ENCODE data around the gene ODAD3. TPM values are rescaled to one million over a fixed set of nuclear protein-coding genes. Genes with fewer than 3 reads are reported as not detected.

Gene ODAD3
- total RNA-seq, 1 donor from 2014 or later = 2.6 TPM

- Mint-ChIP-seq H3K27me3 (ENCODE audit: unreplicated experiment) (peaks cover 24% of the 10 kb centered on the region), H3K27ac (ENCODE audit: unreplicated experiment) (peak overlapping the region; percentile 98), H3K9me3 (ENCODE audit: unreplicated experiment) (peaks cover 30% of the 10 kb centered on the region), H3K4me3 (ENCODE audit: unreplicated experiment) (peak overlapping the region; percentile 68), H3K4me1 (ENCODE audit: low read depth, unreplicated experiment) (peaks cover 24% of the 10 kb centered on the region), H3K36me3 (ENCODE audit: unreplicated experiment) (peaks cover 4% of the 10 kb centered on the region)
- peak; percentile 58 for TF ChIP-seq CTCF (IDR thresholded peaks at IDR 0.05; ENCODE audit: partially characterized antibody, unreplicated experiment)
- DNase-seq = peak; percentile 54
These were observed 18.8 kb upstream of the ODAD3 start for GRCh38 chr19:11453468-11454341.

- Mint-ChIP-seq H3K4me3 (ENCODE audit: unreplicated experiment) (peak overlapping the region; percentile 68), H3K27me3 (ENCODE audit: unreplicated experiment) (peaks cover 19% of the 10 kb centered on the region), H3K4me1 (ENCODE audit: low read depth, unreplicated experiment) (peaks cover 21% of the 10 kb centered on the region), H3K36me3 (ENCODE audit: unreplicated experiment) (peaks cover 4% of the 10 kb centered on the region), H3K27ac (ENCODE audit: unreplicated experiment) (peak overlapping the region; percentile 98), H3K9me3 (ENCODE audit: unreplicated experiment) (peaks cover 27% of the 10 kb centered on the region)
- DNase-seq = no peak
- TF ChIP-seq CTCF (IDR thresholded peaks at IDR 0.05; ENCODE audit: partially characterized antibody, unreplicated experiment) = no peak
These were observed 17.8 kb upstream of the ODAD3 start for GRCh38 chr19:11452620-11453310.

GRCh38 chr19:11451871-11452619 lies 17.1 kb upstream of the ODAD3 start:
- Mint-ChIP-seq H3K9me3 (ENCODE audit: unreplicated experiment) (peaks cover 27% of the 10 kb centered on the region), H3K36me3 (ENCODE audit: unreplicated experiment) (peaks cover 4% of the 10 kb centered on the region), H3K4me1 (ENCODE audit: low read depth, unreplicated experiment) (peaks cover 18% of the 10 kb centered on the region), H3K4me3 (ENCODE audit: unreplicated experiment) (peak overlapping the region; percentile 68), H3K27me3 (ENCODE audit: unreplicated experiment) (peaks cover 19% of the 10 kb centered on the region), H3K27ac (ENCODE audit: unreplicated experiment) (peak overlapping the region; percentile 91)
- no peak for TF ChIP-seq CTCF (IDR thresholded peaks at IDR 0.05; ENCODE audit: partially characterized antibody, unreplicated experiment)
- DNase-seq = peak; percentile 55

GRCh38 chr19:11451327-11451870 lies 16.5 kb upstream of the ODAD3 start:
- DNase-seq = no peak
- peaks cover 16% of the 10 kb centered on the region for H3K27me3 Mint-ChIP-seq (ENCODE audit: unreplicated experiment)
- H3K27ac Mint-ChIP-seq (ENCODE audit: unreplicated experiment) = peak overlapping the region; percentile 81
- peaks cover 25% of the 10 kb centered on the region for H3K9me3 Mint-ChIP-seq (ENCODE audit: unreplicated experiment)
- TF ChIP-seq CTCF (IDR thresholded peaks at IDR 0.05; ENCODE audit: partially characterized antibody, unreplicated experiment) = no peak
- peak overlapping the region; percentile 34 for H3K4me3 Mint-ChIP-seq (ENCODE audit: unreplicated experiment)
- peaks cover 4% of the 10 kb centered on the region for H3K36me3 Mint-ChIP-seq (ENCODE audit: unreplicated experiment)
- peaks cover 18% of the 10 kb centered on the region for H3K4me1 Mint-ChIP-seq (ENCODE audit: low read depth, unreplicated experiment)

Data from glutamatergic neuron (in vitro differentiated cells).